DND-41 (cell line): ENCODE measurements around the gene IQCE.
A peak's percentile ranks its signal among the peaks of the same experiment; 100 is the strongest.

ENCODE experiments used
- ATAC-seq: fragments of 200-7000 bp; cut with Tn5 transposase; 3 replicates; pipeline ENCODE4 v1.9.1; 2021; ENCODE audit warnings: low read depth; ENCODE audit not compliant: insufficient read depth
- DNase-seq: peaks from one replicate; pipeline ENCODE4 v3.0.0-alpha.2; 2020
- H2AFZ ChIP-seq: 2 replicates; pipeline ENCODE4 v1.6.0; 2012; ENCODE audit warnings: low read depth, low read length
- H3K27ac ChIP-seq: 2 replicates; pipeline ENCODE4 v1.5.1; 2012; ENCODE audit warnings: low read length, inconsistent platforms
- H3K27me3 ChIP-seq: fragments of 200-600 bp; sonication (generic); 2 replicates; pipeline ENCODE4 v1.6.0; 2012; ENCODE audit warnings: low read length, mild to moderate bottlenecking, inconsistent platforms; ENCODE audit not compliant: insufficient read depth, poor library complexity
- H3K36me3 ChIP-seq: 2 replicates; pipeline ENCODE4 v1.5.1; 2012; ENCODE audit warnings: low read length, inconsistent platforms; ENCODE audit not compliant: insufficient read depth
- H3K4me1 ChIP-seq: 2 replicates; pipeline ENCODE4 v1.5.1; 2012; ENCODE audit warnings: mild to moderate bottlenecking, low read length; ENCODE audit not compliant: insufficient read depth
- H3K4me2 ChIP-seq: 2 replicates; pipeline ENCODE4 v1.6.0; 2012; ENCODE audit warnings: mild to moderate bottlenecking, moderate library complexity, low read length, inconsistent platforms; ENCODE audit not compliant: insufficient read depth
- H3K4me3 ChIP-seq, 2 experiments: fragments of 200-600 bp in 1 of 2; shearing (Covaris generic) in 1 of 2; 2 replicates each; pipeline ENCODE4 v1.5.1; 2012 to 2016; ENCODE audit warnings: inconsistent platforms in 2 of 2, low read length in 2 of 2, mild to moderate bottlenecking in 2 of 2, low read depth in 1 of 2, moderate library complexity in 1 of 2
- H3K79me2 ChIP-seq: 2 replicates; pipeline ENCODE4 v1.6.0; 2012; ENCODE audit warnings: low read length, inconsistent platforms; ENCODE audit not compliant: insufficient read depth
- H3K9ac ChIP-seq: 2 replicates; pipeline ENCODE4 v1.6.0; 2012; ENCODE audit warnings: low read depth, mild to moderate bottlenecking, inconsistent platforms, low read length, moderate library complexity
- H3K9me3 ChIP-seq: 2 replicates; pipeline ENCODE4 v1.5.1; 2012; ENCODE audit warnings: low read length, moderate library complexity, mild to moderate bottlenecking, inconsistent platforms; ENCODE audit not compliant: insufficient read depth, severe bottlenecking
- H4K20me1 ChIP-seq: 2 replicates; pipeline ENCODE4 v1.6.0; 2012; ENCODE audit warnings: low read length; ENCODE audit not compliant: insufficient read depth
- EZH2 ChIP-seq: IDR thresholded peaks from 3 replicates; pipeline ENCODE4 v1.6.1; 2012; ENCODE audit warnings: borderline replicate concordance, low read depth, mild to moderate bottlenecking, moderate library complexity, low read length, inconsistent platforms; ENCODE audit not compliant: severe bottlenecking
- TF ChIP-seq, protein P1 (sequence below): IDR thresholded peaks from 2 replicates; pipeline ENCODE4 v1.5.1; 2012; ENCODE audit warnings: borderline replicate concordance, low read length, moderate library complexity, mild to moderate bottlenecking; ENCODE audit not compliant: poor library complexity, severe bottlenecking; ENCODE audit errors: extremely low read depth

Gene IQCE

DNA sequence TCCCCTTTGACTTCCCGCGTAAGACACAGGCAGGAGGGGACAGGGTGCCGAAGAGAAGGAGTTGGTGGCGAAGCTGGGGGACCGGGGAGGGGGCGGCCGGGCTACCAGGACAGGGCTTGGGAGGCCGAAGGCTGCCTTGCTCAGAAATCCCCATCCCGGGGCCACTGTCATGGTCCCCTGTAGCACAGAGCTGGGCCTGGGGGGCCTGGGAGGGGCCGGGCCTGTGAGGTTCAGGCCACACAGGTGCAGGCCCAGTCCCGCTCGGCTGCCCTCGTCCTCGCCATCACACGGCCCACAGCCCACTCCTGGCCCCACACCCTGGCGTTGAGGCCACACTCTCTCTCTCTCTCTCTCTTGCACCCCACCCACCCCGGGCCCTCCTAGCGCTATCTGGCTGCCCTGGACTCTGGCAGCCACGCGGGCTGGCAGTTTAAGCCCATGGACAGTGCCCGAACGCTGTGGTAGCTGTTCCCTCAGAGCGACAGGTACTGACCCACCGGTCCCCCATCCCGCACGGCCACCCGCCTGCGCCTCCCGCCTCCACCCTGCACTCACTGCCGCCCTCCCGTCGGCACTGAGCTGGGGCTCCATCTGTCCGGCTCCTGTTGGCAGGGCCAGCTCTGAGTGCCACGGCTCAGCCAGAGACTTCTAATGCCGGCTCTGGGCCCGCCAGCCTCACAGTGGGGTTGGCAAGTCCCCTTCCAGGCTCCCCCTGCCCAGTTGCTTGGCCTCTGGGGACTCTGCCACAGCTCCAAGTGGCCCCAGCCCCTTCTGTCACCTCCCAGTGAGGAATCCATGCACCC, 101.0 kb downstream of the IQCE start:
- no peak overlapping the region for H3K4me2 ChIP-seq
- ATAC-seq, result no peak
- no peaks in the 10 kb centered on the region for H3K27me3 ChIP-seq
- DNase-seq, result no peak
- peaks cover 80% of the 10 kb centered on the region for H3K36me3 ChIP-seq
- H4K20me1 ChIP-seq, result peaks cover 25% of the 10 kb centered on the region
- no peak overlapping the region for H2AFZ ChIP-seq
- no peaks in the 10 kb centered on the region for H3K79me2 ChIP-seq
- no peak overlapping the region for H3K9ac ChIP-seq
- H3K27ac ChIP-seq, result no peak overlapping the region
- TF ChIP-seq, protein P1, sequence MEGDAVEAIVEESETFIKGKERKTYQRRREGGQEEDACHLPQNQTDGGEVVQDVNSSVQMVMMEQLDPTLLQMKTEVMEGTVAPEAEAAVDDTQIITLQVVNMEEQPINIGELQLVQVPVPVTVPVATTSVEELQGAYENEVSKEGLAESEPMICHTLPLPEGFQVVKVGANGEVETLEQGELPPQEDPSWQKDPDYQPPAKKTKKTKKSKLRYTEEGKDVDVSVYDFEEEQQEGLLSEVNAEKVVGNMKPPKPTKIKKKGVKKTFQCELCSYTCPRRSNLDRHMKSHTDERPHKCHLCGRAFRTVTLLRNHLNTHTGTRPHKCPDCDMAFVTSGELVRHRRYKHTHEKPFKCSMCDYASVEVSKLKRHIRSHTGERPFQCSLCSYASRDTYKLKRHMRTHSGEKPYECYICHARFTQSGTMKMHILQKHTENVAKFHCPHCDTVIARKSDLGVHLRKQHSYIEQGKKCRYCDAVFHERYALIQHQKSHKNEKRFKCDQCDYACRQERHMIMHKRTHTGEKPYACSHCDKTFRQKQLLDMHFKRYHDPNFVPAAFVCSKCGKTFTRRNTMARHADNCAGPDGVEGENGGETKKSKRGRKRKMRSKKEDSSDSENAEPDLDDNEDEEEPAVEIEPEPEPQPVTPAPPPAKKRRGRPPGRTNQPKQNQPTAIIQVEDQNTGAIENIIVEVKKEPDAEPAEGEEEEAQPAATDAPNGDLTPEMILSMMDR, result no peak
- no peak for TF ChIP-seq EZH2
- no peak overlapping the region for H3K4me3 ChIP-seq
- H3K4me1 ChIP-seq, result no peaks in the 10 kb centered on the region
- no peaks in the 10 kb centered on the region for H3K9me3 ChIP-seq

DNA sequence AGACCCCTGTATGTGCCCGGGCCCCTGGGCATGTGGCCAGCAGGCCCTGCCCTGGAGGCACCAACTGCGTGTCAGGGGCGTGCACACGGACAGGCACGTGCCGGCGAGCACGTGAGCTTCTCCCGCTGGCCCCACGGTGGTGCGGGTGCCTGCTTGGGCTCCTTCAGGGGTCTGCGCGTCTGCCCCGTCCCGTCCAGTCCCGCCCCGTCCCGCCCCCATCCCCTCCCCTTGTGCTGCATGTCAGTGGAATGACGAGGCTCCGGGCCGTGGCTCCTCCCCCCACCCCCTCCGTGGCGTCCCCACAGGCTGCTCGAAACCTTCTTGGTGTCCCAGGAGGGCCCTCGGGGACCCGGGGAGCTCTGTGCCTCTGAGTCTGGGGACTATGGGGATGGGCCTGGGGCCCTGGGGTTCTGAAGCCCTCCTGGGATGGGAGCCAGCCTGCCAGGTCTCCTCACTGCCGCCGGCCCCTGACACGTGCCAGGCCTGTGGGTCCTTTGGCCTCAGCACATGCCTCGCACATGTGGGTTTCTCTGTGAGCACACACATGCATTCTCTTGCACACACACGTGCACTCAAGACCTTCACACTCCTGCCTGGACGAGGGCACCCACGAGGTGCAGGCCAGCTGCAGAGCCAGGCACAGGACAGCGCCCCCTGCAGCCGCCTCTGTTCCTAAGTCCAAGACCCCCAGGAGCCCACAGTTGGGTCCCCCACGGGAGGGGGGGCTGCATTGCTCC, 101.7 kb downstream of the IQCE start:
- DNase-seq, result no peak
- TF ChIP-seq EZH2, result no peak
- TF ChIP-seq, protein P1, result peak; percentile 42
- no peak overlapping the region for H3K4me3 ChIP-seq
- no peak for ATAC-seq
- no peaks in the 10 kb centered on the region for H3K79me2 ChIP-seq
- no peaks in the 10 kb centered on the region for H3K27me3 ChIP-seq
- no peak overlapping the region for H2AFZ ChIP-seq
- no peak overlapping the region for H3K4me2 ChIP-seq
- no peaks in the 10 kb centered on the region for H3K4me1 ChIP-seq
- H3K9ac ChIP-seq, result no peak overlapping the region
- no peak overlapping the region for H3K27ac ChIP-seq
- peaks cover 25% of the 10 kb centered on the region for H4K20me1 ChIP-seq
- H3K9me3 ChIP-seq, result no peaks in the 10 kb centered on the region
- peaks cover 77% of the 10 kb centered on the region for H3K36me3 ChIP-seq

DNA sequence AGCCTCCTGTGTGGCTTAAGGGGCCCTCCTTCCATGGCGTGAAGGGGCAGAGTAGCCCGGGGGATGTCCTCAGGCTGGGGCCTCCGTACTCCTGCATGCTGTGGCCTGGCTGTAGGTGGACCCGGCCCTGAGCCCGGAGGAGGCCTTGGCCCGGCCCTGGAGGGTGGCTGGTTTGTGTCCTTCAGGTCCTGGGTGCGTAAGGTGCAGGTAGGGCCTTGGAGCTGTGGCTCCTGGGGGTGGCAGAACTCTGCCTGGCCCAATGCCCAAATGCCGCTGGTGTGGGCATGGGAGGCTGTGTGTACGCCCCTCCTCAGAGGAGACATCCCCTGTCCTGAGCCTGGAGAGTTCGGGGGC, 102.3 kb downstream of the IQCE start:
- ATAC-seq (no peak), DNase-seq (no peak)
- no peak overlapping the region for H3K4me2 ChIP-seq
- H3K27me3 ChIP-seq, result no peaks in the 10 kb centered on the region
- H3K4me1 ChIP-seq, result no peaks in the 10 kb centered on the region
- no peak overlapping the region for H3K4me3 ChIP-seq
- no peak overlapping the region for H3K27ac ChIP-seq
- H3K36me3 ChIP-seq, result peaks cover 71% of the 10 kb centered on the region
- H3K9ac ChIP-seq, result no peak overlapping the region
- no peak overlapping the region for H2AFZ ChIP-seq
- TF ChIP-seq, protein P1, result no peak
- TF ChIP-seq EZH2, result no peak
- H3K79me2 ChIP-seq, result no peaks in the 10 kb centered on the region
- H4K20me1 ChIP-seq, result peaks cover 25% of the 10 kb centered on the region
- H3K9me3 ChIP-seq, result no peaks in the 10 kb centered on the region
